Activated CD4-positive, alpha-beta T cell treated with anti-CD3 and anti-CD28 coated beads for 48 hours (primary cell): Measurements from ENCODE around the gene ZIC5.
A peak's percentile ranks its signal among the peaks of the same experiment; 100 is the strongest.
"Not testable (repeated sequence)": the region's sequence is repeated elsewhere in the genome, so short reads cannot be mapped to it uniquely, and the experiment has no call there.

Source experiments
- DNase-seq: peaks from one replicate; pipeline ENCODE4 v3.0.0-alpha.2; 2020

ZIC5 gene

DNA sequence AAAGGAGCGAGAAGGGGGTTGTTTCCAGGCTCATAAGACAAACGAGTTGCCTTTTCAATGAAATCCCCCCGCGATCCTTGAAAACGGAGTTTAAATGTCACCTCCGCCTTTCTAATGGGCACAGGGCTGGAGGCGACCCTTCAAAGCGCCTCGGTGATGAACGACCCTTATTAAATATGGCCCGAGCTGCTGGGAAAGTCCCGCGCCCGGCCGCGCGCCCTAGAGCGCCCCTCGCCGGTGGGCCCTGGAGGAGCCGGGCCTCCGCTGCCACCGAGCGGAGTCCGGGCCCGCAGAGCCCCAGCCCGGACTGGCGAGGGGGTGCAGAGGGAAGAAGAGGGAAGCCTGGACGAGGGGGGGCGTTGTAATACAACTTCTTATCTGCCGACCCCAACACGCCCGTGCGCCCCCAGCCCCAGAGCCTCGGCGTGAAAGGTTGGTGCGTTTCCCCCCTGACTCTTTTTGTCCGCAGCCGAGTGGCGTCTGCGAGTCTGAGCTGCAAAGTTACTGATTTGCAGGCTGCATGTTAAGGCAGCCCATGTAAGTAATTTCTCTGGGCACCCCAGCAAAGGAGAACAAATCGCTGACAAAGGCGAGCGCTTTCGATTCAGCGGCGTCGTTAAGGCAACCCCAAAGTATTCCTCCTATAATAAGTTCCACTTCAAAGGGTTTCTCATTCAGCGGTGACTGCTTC is 11.9 kb downstream of the ZIC5 start:
- DNase-seq, result peak; percentile 12

DNA sequence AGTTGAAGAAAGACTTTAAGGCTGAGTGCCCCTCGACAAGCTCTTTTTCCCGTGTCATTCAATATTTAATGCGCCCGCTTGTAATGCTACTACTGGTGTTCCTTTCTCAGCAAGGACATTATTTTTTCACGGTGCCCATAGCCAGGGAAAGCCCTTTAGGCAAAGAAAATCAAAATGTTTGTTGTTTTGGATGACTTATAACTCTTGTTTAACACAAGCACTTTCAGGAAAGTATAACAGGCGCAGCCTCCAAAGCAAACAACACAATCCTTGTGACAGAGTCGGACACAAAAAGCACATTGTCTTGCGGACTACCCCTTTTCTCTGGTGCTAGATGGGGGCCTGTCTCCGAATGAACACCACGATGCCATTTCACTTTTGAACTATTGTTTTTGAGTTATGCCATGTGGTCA is 12.4 kb downstream of the ZIC5 start:
- DNase-seq, result no peak

DNA sequence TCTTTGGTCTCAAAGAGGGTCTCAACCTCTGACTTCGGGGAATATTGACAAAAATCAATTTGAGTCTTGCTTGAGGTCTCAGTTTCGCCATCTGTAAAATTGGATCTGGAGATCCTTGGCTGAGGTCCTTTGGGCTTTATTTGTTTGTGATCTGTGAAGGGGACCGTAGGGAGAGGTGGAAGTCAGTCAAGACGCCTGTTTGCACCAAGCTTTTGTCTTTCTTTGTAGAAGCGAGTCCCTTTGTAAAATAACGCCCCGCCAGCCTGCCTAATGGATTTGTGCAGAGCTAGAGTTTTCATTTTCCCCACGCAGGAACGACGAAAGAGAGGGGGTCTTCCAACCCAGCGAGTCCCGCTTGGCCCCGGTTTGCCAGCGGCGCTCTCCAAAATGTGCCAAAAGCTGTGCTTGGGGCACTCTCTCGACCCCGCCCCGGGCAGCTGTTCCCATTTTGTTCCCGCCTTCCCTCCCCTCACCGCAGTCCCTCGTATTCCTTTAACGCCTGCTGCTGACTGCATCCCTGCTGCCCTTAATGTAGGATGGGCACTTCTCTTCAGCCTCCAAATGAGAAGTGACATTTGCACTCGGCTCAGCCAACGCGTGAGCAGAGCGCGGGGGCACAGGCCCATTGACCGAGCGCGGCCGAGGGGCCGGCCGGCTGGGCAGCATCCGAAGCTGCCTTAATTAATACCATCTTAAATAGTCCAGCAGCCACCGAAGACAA is 13.0 kb downstream of the ZIC5 start:
- DNase-seq, result no peak

DNA sequence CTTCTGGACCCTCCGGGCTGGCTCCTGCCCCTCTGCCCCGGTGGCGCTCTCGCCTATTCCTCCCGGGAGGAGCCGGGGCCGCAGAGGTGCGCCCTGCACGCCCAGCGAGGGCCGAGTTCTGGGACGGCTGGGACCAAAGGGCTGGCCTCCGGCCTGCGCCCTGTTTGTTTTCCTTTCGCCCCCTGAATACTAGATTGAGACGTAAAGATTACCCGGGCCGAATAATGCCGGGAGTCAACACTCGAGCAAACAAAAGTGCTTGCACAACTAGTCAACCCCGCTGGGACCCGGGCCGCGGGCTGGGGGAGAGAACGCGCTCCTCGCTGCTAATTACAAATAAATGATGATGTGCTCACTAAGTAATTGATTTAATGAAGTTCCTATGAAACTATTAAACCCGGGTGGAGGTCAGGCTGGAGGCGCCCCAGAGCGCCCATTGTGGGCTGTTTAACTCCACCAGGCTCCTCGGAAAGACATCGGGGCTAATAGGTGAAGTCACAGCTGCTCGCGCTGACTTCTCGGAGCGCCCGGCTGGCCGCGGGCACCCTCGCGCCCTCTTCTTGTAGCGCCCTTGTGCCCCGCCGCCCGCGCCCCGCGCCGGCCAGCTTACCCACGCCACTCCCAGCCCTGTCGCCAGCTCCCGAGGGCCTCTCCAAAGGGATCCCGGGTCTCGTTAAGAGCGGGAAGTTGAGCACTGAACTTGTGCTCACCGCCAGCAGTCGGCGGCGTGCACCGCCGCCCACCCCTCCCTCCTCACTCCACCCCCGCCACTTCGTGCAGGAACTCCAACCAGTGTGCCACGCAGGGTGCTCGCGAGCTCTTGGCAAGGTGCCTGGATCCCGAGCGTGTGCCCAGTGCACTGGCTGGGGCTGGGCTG is 14.9 kb downstream of the ZIC5 start:
- DNase-seq, result no peak

DNA sequence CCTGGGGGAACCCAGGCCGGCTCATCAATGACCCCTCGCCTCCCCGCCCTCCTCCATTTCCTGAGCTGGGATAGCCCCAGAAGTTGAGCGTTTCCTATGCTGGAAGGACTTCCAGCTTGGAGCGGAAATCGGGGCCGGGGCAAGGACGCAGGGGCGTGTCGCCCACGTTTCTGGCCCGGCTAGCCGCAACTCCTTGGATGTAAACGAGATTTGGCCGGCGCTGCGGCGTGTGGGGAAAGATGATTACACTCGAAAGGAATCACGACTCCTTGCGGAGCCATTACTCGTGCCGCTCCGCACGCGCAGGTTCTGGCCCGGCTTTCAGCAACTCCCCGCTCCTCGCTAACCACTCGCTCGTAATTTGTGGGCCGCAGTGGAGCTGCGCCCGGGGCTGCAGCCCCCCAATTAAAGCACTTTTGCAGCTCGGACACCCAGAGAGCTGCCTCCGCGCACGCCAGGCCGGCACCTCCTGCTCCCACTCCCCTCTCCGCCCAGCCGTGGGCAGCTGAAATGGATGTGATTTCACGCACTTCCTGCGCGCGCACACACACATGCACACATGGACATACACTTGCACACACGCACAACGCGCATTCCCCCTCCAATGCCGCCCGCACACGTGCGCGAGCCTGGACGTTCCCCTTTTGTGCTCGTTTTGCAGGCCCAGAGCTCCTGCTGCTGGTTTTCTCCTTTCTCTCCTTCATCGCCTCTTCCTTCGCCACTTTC is 15.7 kb downstream of the ZIC5 start:
- DNase-seq, result no peak

DNA sequence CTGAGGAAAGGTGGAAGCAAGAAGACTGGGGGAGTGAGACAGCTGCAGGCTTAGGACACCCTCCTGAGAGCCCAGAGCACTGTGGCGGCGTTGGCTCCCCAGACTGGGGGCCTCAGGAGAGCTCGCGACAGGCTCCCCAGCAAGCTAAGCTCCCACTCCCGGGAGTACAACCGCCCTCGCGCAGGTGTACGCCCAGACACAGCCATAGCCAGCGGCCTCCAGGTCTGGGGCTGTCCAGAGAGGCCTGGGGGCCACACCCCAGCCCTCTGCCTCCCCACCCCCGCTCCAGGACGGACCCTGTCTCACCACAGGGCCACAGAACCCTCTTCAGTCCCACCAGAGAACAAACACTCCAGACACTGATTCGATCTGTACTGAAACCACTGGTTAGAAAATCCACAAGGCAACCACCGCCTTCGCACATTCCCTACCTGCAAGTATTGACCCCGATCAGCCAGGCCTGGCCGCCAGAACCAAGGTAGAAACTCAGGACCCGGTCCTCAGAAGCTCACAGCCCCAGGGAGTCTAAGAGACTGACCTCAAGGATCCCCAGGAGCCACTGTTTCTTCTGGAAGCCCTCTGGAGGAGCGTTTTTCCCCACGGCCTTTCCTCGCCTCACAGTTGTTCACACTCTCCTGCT is 16.3 kb downstream of the ZIC5 start:
- DNase-seq, result no peak

DNA sequence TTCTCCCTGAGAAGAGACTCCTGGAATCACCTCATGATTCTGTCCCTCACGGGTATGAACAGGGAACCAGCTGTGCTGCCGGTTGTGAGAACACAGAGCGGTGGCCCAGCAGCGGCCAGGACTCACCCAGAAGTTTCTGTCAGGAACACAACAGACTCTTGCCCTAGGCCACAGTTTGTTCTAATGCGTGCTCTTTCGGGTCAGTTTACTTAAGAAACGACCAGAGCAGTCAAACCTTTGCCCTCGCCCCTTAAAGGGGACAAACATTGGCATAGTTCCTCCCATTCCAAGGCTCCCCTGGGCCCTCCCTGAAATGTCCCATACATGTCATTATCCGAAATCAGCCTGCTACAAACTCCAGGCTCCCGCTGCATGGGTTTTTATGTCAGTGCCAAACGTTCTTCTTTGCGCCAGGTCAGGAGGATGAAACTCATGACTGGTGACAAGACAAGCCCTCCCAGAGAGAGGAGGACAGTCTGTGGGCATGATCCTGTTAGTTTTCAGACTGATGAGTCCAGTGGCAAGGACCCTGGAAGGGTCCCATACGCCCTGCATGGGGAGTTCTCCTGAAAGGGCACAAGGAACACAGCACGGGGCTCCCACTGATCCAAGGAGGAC is 18.3 kb downstream of the ZIC5 start:
- no peak for DNase-seq

DNA sequence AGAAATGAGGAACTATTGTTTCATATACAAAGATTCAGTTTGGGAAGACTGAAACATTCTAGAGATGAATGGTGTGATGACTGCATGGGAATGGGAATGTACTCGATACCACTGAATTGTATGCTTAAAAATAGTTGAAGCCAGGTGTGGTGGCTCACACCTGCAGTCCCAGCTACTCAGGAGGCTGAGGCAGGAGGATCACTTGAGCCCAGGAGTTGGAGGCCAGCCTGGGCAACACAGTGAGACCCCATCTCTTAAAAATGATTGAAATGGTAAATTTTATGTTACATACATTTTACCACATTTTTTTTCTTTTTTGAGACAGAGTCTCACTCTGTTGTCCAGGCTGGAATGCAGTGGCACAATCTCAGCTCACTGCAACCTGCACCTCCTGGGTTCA is 19.9 kb downstream of the ZIC5 start:
- DNase-seq, result not testable (repeated sequence)

DNA sequence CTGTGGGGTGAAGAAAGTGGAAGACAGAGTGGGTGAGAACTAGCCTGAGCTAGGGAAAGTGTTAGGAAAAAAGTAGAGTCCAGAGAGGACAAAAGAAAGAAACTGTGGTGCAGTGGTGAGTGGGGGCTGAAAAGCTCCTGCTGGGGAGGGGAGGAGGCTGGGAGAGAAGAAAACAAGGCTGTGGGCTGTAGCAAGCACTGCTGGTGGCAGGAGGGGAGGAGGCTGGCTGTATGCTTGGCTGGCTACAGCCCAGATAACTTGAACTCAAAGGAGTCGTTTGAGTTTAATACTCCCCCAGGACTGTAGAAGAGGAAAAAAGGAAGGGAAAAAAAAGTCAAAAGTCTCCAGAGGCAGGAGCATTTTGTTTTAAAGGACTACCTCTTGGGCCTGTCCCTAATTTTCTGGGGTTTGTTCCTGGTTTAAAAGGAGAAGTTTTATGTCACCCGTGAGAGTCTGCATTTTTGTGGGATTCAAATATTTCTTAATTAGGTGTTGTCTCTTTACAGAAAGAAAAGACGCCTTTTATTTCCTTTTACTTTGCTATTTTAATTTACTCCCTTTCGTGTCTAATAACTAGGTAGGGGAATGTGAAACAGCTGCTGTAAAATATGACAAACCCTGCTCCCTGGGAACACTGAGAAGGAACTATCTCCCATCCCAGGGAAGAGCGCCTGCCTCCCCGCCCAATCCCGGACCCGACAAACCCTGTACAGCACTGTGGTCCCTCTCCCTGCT is 21.7 kb downstream of the ZIC5 start:
- no peak for DNase-seq

DNA sequence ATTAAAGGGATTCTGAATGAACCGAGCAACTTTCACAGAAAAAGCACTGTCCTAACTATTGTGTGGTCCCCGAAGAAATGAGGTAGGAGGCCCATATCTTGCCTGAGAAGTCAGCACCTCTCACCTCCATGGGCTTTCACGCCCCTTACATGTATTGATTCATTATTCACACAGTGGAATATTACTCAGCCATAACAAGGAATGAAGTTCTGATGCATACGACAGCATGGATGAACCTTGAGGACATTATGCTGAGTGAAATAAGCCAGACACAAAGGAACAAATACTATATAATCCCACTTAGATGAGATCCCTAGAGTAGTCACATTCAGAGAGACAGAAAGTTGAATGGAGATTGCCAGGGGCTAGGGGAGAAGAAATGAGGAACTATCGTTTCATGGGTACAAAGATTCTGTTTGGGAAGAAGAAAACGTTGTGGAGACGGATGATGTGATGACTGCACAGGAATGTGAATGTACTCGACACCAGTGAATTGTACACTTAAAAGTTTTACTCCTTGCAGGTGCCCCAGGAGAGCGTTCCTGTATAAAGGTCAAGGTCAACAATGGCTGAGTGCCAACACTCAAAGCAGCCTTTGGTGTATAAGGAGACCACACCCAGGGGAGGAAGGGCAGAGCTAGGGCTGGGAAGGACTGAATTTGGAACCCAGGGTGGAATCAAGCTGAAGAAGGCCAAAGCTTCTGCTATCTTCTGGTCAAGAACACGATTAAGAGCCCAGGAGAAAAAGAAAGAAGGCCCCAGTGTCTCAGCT is 22.5 kb downstream of the ZIC5 start:
- DNase-seq, result no peak

DNA sequence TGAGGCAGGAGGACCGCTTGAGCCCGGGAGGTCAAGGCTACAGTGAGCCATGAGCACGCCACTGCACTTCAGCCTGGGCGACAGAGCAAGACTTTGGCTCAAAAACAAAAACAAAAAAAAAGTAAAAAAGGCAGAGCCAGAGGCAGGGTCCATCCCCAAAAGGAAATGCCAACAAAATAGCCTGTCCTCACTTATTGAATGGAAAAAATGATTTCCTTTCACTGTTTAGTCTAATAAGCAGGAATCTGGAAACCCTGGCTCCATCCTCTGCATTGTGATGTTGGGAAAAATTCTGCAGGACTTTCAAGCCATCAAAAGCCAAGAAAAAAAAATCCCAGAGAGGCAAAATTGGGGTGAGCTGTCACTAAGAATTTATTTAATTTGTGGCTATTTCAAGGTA is 23.2 kb downstream of the ZIC5 start:
- DNase-seq, result no peak

DNA sequence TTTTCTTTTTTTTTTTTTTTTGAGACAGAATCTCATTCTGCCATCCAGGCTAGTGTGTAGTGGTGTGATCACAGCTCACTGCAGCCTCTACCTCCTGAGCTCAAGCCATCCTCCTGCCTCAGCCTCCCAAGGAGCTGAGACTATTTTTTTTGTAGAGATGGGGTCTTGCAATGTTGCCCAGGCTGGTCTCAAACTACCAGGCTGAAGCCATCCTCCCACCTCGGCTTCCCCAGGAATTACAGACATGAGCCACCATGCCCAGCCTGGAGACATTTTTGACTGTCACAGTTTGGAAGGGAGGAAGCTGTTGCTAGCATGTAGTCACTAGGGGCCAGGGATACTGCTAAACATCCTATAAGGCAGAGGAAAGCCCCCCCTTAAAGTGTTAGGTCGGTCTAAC is 23.9 kb downstream of the ZIC5 start:
- no peak for DNase-seq

DNA sequence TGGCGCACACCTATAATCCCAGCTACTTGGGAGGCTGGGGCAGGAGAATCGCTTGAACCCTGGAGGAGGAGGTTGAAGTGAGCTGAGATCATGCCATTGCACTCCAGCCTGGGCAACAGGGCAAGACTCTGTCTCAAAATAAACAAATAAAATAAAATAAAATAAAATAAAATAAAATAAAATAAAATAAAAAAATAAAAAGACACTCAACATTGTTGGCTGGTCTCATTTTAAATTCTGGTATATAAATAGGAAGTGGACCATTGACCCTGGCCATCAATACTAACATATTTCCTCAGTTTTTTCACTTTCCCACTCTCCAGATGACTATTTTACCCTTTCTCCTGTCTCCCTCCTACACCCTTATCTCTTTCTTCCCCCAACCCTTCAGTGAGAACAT is 26.1 kb downstream of the ZIC5 start:
- not testable (repeated sequence) for DNase-seq

DNA sequence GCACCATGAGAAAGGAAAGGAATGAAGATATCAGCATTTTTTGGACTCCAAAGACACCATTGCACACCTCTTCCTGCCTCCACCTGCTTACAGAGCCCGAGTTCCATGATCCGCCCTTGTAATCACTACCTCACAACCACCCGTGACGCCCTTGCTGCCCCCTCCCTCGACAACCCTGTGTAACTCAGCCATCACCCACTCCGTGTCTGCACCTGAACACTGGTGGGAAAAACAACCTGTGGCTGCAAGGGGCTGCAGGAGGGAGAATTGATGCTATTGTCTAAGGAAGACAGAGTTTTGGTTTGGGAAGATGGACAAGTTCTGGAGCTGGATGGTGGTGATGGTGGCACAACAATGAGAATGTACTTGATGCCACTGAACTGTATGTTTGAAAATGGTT is 27.0 kb downstream of the ZIC5 start:
- no peak for DNase-seq

DNA sequence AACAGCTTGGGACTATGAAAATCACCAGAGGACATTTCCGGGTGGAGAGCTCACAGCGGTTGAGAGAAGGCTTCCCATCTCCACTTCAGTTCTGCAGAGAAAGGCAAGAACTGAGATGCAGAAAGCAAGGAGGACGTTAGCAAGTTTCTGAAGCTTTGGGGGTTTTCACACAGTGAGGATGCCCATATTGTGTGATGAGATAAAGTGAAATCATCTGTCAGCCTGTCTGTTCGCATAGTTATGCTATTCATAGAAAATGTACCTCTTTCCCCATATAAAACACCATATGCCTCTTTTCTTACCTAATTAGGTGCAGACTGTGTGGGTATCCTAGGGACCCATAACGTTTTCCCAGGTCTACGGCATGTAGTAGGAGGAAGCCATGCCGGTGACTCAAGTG is 27.5 kb downstream of the ZIC5 start:
- no peak for DNase-seq

DNA sequence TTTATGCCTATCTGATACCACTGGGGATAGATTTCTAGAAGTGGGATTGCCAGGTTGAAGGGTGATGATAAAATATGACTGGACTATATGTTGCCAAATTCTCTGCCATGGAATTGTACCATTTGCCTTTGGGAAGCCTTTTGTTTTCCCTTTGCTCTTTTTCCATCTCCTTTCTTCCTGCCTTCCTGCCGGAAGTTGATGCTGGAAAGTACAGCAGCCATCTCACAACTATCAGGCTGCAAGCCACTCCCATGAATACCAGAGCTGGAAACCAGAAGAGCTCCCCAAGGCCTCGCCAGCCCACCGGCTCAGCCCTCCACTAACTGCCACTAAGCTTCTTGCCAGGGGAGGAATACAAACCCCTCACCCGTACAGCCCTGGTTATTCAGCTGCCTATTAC is 29.7 kb downstream of the ZIC5 start:
- no peak for DNase-seq

DNA sequence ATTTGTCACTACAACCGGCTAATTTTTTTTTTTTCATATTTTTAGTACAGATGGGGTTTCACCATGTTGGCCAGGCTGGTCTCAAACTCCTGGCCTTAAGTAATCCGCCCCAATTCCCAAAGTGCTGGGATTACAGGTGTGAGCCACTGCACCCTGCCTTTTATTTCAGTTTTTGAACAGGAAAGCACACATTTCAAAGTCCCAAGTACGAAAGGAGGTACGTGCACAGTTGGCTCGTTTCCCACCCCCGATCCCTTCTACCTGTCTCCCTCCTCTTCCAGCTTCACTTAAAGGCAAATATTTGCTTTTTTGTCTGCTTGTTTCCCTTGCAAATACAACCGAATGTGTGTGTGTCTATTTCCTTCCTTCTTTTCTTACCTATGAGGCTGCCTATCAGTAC is 30.5 kb downstream of the ZIC5 start:
- DNase-seq, result no peak

DNA sequence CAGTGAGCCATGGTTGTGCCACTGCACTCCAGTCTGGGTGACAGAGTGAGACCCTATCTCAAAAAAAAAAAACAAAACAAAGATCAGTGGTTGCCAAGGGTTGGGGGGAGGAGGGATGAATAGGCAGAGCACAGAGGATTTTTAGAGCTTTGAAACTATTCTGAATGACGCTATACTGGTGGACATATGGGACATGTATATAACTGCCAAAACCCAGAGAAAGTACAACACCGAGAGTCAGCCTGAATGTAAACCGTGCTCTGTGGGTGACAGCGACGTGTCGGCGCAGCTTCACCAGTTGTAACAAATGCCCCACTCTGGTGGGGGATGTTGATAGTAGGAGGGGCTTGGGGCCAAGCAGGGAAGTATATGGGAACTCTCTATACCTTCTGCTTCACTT is 32.9 kb downstream of the ZIC5 start:
- no peak for DNase-seq

DNA sequence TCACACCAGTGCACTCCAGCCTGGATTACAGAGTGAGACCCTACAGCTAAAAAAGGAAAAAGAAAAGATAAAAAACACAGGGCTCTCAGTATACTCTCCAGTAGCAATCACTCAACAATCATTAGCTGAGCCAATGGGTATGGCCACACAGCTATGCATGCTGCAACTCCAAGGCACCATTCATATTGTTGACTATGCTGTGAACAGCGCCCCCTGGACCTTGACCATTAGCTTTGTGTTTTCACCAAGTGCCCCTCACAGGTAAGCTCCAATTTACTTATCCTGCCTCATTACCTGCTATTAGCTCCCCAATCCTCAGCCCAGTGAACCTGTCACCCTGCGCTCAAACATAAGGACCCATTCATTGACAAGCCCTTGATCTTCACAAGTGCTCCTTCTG is 35.8 kb downstream of the ZIC5 start:
- DNase-seq, result no peak

DNA sequence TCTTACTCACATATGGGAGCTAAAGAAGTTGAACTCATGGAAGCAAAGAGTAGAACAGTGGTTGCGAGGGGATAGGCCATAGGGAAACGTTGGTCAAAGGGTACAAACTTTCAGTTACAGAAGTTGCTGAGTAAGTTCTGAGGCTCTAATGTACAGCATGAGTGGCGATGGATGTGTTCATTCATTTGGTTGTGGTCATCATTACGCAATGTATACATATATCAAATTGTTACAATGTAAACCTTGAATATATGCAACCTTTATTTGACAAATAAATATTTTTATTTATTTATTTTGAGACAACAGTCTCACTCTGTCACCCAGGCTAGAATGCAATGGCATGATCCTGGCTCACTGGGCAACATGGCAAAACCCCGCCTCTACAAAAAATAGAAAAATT is 38.7 kb downstream of the ZIC5 start:
- no peak for DNase-seq

DNA sequence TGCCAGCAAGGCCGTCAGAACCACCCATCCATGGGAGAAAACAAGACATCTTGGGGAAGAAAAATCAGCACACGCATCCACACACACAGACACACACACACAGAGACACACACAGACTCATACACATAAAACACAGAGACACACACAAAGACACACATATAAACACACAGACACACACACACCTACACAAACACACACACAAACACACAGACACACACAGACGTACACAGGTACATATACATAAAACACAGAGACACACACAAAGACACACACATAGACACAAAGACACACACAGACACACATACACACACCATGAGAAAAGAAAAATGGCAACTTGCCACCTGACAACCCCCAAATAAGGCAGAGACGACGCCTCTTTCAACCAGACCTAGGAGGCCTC is 40.6 kb downstream of the ZIC5 start:
- DNase-seq, result no peak
